H9 (cell line): ENCODE measurements around the gene ASPHD1. TPM values are rescaled to one million over a fixed set of nuclear protein-coding genes. Genes with fewer than 3 reads are reported as not detected.

Source experiments
- DNase-seq: peaks from one replicate; pipeline ENCODE4 v3.0.0-alpha.2; 2017
- H2AFZ ChIP-seq: one replicate; pipeline ENCODE4 v1.6.1; 2013; ENCODE audit warnings: mild to moderate bottlenecking, low read length, control low read depth, moderate library complexity
- H2AK5ac ChIP-seq: 2 replicates; pipeline ENCODE4 v1.6.1; 2013; ENCODE audit warnings: low read length, control low read depth, mixed read lengths; ENCODE audit not compliant: insufficient read length
- H2BK120ac ChIP-seq: one replicate; pipeline ENCODE4 v1.6.1; 2013; ENCODE audit warnings: low read depth, mild to moderate bottlenecking, low read length, control low read depth, inconsistent platforms; ENCODE audit not compliant: poor library complexity, severe bottlenecking
- H2BK12ac ChIP-seq: 2 replicates; pipeline ENCODE4 v1.6.1; 2013; ENCODE audit warnings: low read length, control low read depth, mixed read lengths, low read depth; ENCODE audit not compliant: insufficient read length
- H2BK15ac ChIP-seq: 2 replicates; pipeline ENCODE4 v1.6.1; 2013; ENCODE audit warnings: low read depth, low read length, control low read depth
- H2BK20ac ChIP-seq: one replicate; pipeline ENCODE4 v1.6.1; 2013; ENCODE audit warnings: low read depth, mild to moderate bottlenecking, low read length, control low read depth, inconsistent platforms; ENCODE audit not compliant: poor library complexity, severe bottlenecking
- H2BK5ac ChIP-seq: 2 replicates; pipeline ENCODE4 v1.6.1; 2013; ENCODE audit warnings: low read length, control low read depth, mixed read lengths; ENCODE audit not compliant: insufficient read length
- H3K14ac ChIP-seq: 2 replicates; pipeline ENCODE4 v1.6.1; 2013; ENCODE audit warnings: low read length, control low read depth; ENCODE audit not compliant: insufficient read depth
- H3K18ac ChIP-seq: 2 replicates; pipeline ENCODE4 v1.6.1; 2013; ENCODE audit warnings: low read depth, mild to moderate bottlenecking, mixed read lengths, low read length, control low read depth; ENCODE audit not compliant: insufficient read length
- H3K23ac ChIP-seq: 2 replicates; pipeline ENCODE4 v1.6.1; 2013; ENCODE audit warnings: low read length, control low read depth, mixed read lengths, low read depth; ENCODE audit not compliant: insufficient read length
- H3K23me2 ChIP-seq: 2 replicates; pipeline ENCODE4 v1.6.1; 2013; ENCODE audit warnings: low read depth, mild to moderate bottlenecking, mixed read lengths, low read length, control low read depth; ENCODE audit not compliant: insufficient read length, poor library complexity, severe bottlenecking
- H3K27ac ChIP-seq: 2 replicates; pipeline ENCODE4 v1.5.1; 2013; ENCODE audit warnings: low read length, control low read depth, mixed read lengths, low read depth; ENCODE audit not compliant: insufficient read length
- H3K27me3 ChIP-seq: 2 replicates; pipeline ENCODE4 v1.6.1; 2013; ENCODE audit warnings: low read length, control low read depth, inconsistent platforms; ENCODE audit not compliant: insufficient read depth
- H3K4ac ChIP-seq: 2 replicates; pipeline ENCODE4 v1.6.1; 2013; ENCODE audit warnings: low read depth, mild to moderate bottlenecking, control low read depth, inconsistent platforms, low read length, moderate library complexity
- H3K4me1 ChIP-seq: 2 replicates; pipeline ENCODE4 v1.6.1; 2013; ENCODE audit warnings: low read length, control low read depth, inconsistent platforms; ENCODE audit not compliant: insufficient read depth
- H3K4me2 ChIP-seq: 2 replicates; pipeline ENCODE4 v1.6.1; 2013; ENCODE audit warnings: low read length, control low read depth, mixed read lengths; ENCODE audit not compliant: insufficient read length, insufficient read depth
- H3K56ac ChIP-seq: 2 replicates; pipeline ENCODE4 v1.6.1; 2013; ENCODE audit warnings: low read depth, mild to moderate bottlenecking, mixed read lengths, low read length, control low read depth; ENCODE audit not compliant: insufficient read length
- H3K79me1 ChIP-seq: 2 replicates; pipeline ENCODE4 v1.6.1; 2013; ENCODE audit warnings: low read depth, mild to moderate bottlenecking, moderate library complexity, low read length, control low read depth, inconsistent platforms; ENCODE audit not compliant: insufficient read depth, poor library complexity, severe bottlenecking
- H3K79me2 ChIP-seq: 2 replicates; pipeline ENCODE4 v1.6.1; 2013; ENCODE audit warnings: low read length, control low read depth, inconsistent platforms; ENCODE audit not compliant: insufficient read depth
- H3K9ac ChIP-seq: 2 replicates; pipeline ENCODE4 v1.6.1; 2013; ENCODE audit warnings: low read length, control low read depth, mixed read lengths; ENCODE audit not compliant: insufficient read length; ENCODE audit errors: extremely low read depth
- H3K9me3 ChIP-seq: one replicate; pipeline ENCODE4 v1.6.1; 2013; ENCODE audit warnings: low read depth, low read length, inconsistent platforms; ENCODE audit not compliant: control insufficient read depth
- H3T11ph ChIP-seq: one replicate; pipeline ENCODE4 v1.6.1; 2013; ENCODE audit warnings: mild to moderate bottlenecking, low read length, control low read depth, inconsistent platforms
- H4K20me1 ChIP-seq: one replicate; pipeline ENCODE4 v1.6.1; 2013; ENCODE audit not compliant: control insufficient read depth, insufficient read length, insufficient read depth
- H4K5ac ChIP-seq: 2 replicates; pipeline ENCODE4 v1.6.1; 2013; ENCODE audit warnings: low read depth, mild to moderate bottlenecking, mixed read lengths, low read length, control low read depth; ENCODE audit not compliant: insufficient read length
- H4K8ac ChIP-seq: replicated peaks from 2 replicates; pipeline ENCODE4 v1.6.1; 2013; ENCODE audit warnings: low read length, control low read depth, mixed read lengths, low read depth; ENCODE audit not compliant: insufficient read length
- H4K91ac ChIP-seq: 2 replicates; pipeline ENCODE4 v1.6.1; 2013; ENCODE audit warnings: low read depth, mild to moderate bottlenecking, moderate library complexity, mixed read lengths, low read length, control low read depth; ENCODE audit not compliant: insufficient read length
- H3K27ac Mint-ChIP-seq, 3 experiments: 2 replicates in 2 of 3; 3 replicates in 1 of 3; pipeline ENCODE4 v1.8.0; 2020 to 2021; ENCODE audit warnings: mixed read lengths in 3 of 3, mild to moderate bottlenecking in 1 of 3, moderate library complexity in 1 of 3
- H3K27me3 Mint-ChIP-seq: 2 replicates; pipeline ENCODE4 v1.8.0; 2021; ENCODE audit warnings: low read depth, mild to moderate bottlenecking, moderate library complexity, mixed read lengths
- H3K36me3 Mint-ChIP-seq, 3 experiments: 2 replicates in 2 of 3; 3 replicates in 1 of 3; pipeline ENCODE4 v1.8.0; 2020 to 2021; ENCODE audit warnings: low read depth in 3 of 3, mixed read lengths in 3 of 3; ENCODE audit not compliant: insufficient read depth in 1 of 3
- H3K4me1 Mint-ChIP-seq, 2 experiments: 2 replicates each; pipeline ENCODE4 v1.8.0; 2020; ENCODE audit warnings: mixed read lengths in 2 of 2
- H3K4me3 Mint-ChIP-seq, 2 experiments: 2 replicates in 1 of 2; 3 replicates in 1 of 2; pipeline ENCODE4 v1.8.0; 2020 to 2021; ENCODE audit warnings: mild to moderate bottlenecking in 2 of 2, mixed read lengths in 2 of 2, moderate library complexity in 1 of 2
- H3K9me3 Mint-ChIP-seq, 2 experiments: 2 replicates in 1 of 2; 3 replicates in 1 of 2; pipeline ENCODE4 v1.8.0; 2020; ENCODE audit warnings: mild to moderate bottlenecking in 2 of 2, mixed read lengths in 2 of 2, moderate library complexity in 1 of 2
- WGBS: extraction: QIAGEN DNeasy Blood & Tissue Kit; methylation state at CpG from one replicate; pipeline ENCODE4 v1.1.7; 2013; ENCODE audit warnings: missing lambda C conversion rate, low lambda C conversion rate, mixed read lengths; ENCODE audit not compliant: insufficient read length; ENCODE audit errors: extremely low coverage; 5-methylcytosine and 5-hydroxymethylcytosine counted together
- total RNA-seq: library from RNA; stranded (reverse); gene quantifications from 2 replicates; pipeline ENCODE4 v1.2.1, GENCODE V29; 2021
- TF ChIP-seq, protein P1 (sequence below): fragments of 200-600 bp; sonication (generic); conservative IDR thresholded peaks from 3 replicates; pipeline ENCODE4 v1.8.0; 2021; ENCODE audit warnings: antibody characterized with exemption, mild to moderate bottlenecking

The ASPHD1 gene
- total RNA-seq, 1 experiment from 2014 or later = 16.7 TPM

DNA sequence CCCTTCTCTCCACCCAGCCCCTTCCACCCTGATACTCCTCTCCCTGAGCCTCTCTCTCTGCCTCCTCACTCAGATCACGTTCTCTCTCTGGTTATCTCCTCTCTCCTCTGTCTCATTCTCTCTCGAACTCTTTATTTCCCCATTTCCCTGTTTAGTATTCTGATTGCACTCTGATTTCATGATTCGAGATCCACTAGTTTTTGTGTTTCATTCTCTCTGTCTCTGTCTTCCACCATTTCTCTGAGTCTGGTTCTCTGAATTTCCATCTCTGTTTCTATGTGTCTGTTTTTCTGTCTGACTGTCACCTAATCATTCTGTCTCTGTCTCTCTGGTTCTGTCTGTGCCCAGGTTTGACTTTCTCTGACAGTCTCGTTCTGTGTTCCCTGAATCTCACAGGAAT lies 3.0 kb upstream of the ASPHD1 start:
- no peak overlapping the region for H2AK5ac ChIP-seq
- 100% methylated on average over 2 of the region's 4 CpGs for WGBS
- no peaks in the 10 kb centered on the region; the same call in 1 of the 2 replicates for H3K79me2 ChIP-seq
- Mint-ChIP-seq H3K36me3 (peaks cover 9 to 28% (median 22%) of the 10 kb centered on the region in 3 experiments; a peak in 6 of 7 replicates), H3K27ac (no peak overlapping the region), H3K27me3 (no peaks in the 10 kb centered on the region), H3K9me3 (no peaks in the 10 kb centered on the region; a peak in 1 of 5 replicates), H3K4me1 (peaks cover 24 to 29% of the 10 kb centered on the region in 2 experiments), H3K4me3 (peak overlapping the region; percentile 34 to 88; a peak in 4 of 5 replicates)
- no peak overlapping the region for H2BK120ac ChIP-seq
- H4K20me1 ChIP-seq = no peaks in the 10 kb centered on the region
- H2BK15ac ChIP-seq = no peak overlapping the region
- H3K23me2 ChIP-seq = peaks cover 25% of the 10 kb centered on the region
- H3K4ac ChIP-seq = no peak overlapping the region
- H3K4me1 ChIP-seq = peaks cover 2% of the 10 kb centered on the region
- no peak overlapping the region for H2BK20ac ChIP-seq
- peaks cover 3% of the 10 kb centered on the region for H3K79me1 ChIP-seq
- H3K9ac ChIP-seq = no peak overlapping the region
- H3T11ph ChIP-seq = no peak overlapping the region
- H3K18ac ChIP-seq = no peak overlapping the region
- H3K27me3 ChIP-seq = no peaks in the 10 kb centered on the region
- H3K23ac ChIP-seq = no peak overlapping the region
- no peak overlapping the region for H2BK5ac ChIP-seq
- no peak overlapping the region for H3K14ac ChIP-seq
- H3K56ac ChIP-seq = no peak overlapping the region
- H3K27ac ChIP-seq = no peak overlapping the region
- H4K8ac ChIP-seq = no peak overlapping the region
- no peak overlapping the region for H4K5ac ChIP-seq
- no peak overlapping the region for H4K91ac ChIP-seq
- DNase-seq = no peak
- no peak overlapping the region for H3K4me2 ChIP-seq
- no peak overlapping the region for H2BK12ac ChIP-seq
- H2AFZ ChIP-seq = no peak overlapping the region
- TF ChIP-seq, protein P1, sequence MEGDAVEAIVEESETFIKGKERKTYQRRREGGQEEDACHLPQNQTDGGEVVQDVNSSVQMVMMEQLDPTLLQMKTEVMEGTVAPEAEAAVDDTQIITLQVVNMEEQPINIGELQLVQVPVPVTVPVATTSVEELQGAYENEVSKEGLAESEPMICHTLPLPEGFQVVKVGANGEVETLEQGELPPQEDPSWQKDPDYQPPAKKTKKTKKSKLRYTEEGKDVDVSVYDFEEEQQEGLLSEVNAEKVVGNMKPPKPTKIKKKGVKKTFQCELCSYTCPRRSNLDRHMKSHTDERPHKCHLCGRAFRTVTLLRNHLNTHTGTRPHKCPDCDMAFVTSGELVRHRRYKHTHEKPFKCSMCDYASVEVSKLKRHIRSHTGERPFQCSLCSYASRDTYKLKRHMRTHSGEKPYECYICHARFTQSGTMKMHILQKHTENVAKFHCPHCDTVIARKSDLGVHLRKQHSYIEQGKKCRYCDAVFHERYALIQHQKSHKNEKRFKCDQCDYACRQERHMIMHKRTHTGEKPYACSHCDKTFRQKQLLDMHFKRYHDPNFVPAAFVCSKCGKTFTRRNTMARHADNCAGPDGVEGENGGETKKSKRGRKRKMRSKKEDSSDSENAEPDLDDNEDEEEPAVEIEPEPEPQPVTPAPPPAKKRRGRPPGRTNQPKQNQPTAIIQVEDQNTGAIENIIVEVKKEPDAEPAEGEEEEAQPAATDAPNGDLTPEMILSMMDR = no peak
- H3K9me3 ChIP-seq = no peaks in the 10 kb centered on the region
